Measurements from ENCODE around the gene EDARADD.
"Not testable (repeated sequence)": the region's sequence is repeated elsewhere in the genome, so short reads cannot be mapped to it uniquely, and the experiment has no call there.

GRCh38 chr1:236464197-236464596, 70.1 kb downstream of the EDARADD start:
- TF ChIP-seq CTCF (IDR thresholded peaks at IDR 0.05; ENCODE audit: borderline replicate concordance, extremely low read depth, low read length, poor library complexity, severe bottlenecking); EZH2 (IDR thresholded peaks at IDR 0.05; ENCODE audit: borderline replicate concordance, low read depth, low read length, severe bottlenecking): not testable (repeated sequence)
